ENCODE data around the gene TRIM74.
"Not testable (repeated sequence)": the region's sequence is repeated elsewhere in the genome, so short reads cannot be mapped to it uniquely, and the experiment has no call there.

TRIM74 gene

DNA sequence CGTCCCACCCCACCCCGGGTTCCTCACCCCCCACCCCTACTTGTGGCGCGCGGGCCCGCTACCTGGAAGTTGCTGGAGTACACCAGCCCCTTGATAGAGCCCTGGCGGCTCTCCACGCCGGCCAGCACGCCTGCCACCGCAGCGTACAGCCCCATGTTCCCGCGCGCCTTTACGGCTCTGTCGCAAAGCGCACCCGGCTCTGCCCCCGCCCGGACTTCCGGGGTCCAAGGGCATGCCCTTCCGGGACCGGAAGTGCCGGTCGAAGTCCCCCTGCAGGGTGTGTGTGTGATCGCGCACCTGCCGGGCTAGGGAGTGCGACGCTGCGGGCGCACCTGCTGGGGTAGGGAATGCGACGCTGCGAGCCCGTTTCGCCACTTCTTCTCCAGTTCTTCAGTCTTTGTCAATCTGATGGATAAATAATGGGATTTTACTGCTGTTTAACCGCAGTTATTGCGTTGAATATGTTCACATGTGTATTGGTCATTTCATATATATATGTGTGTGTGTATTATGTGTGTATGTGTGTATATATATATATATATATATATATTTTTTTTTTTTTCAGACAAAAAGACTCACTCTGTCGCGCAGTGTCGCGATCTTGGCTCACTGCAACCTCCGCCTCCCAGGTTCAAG, 14.6 kb downstream of the TRIM74 start:
- peak in 1 of 3 experiments; percentile 21 for DNase-seq

DNA sequence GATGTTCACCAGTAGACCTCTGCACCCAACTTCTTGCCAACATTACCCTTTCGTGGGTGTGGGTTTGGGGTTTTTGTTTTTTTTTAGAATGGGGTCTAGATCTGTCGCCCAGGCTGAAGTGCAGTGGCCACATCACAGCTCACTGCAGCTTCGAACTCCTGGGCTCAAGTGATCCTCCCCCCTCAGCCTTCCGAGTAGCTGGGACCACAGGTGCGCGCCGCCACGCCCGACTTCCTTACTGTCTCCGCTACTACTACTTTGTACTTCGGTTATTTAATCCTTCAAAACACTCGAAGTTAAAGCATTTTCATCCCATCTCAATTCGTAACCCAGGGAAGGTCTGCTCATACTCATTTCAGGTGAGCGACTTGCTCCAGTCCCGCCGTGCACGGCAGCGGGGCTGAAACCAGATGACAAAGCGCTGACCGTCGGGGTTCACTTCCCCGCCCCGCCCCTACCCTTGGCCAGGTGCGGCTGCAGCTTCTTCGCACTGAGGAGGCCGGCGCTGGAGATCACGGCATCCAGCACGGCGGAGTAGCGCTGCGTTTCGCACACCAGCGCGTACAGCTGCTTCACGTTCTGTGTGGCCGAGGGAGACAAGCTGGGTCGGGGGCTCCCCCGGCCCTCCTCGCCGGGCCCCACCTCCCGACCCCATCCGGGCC, 15.2 kb downstream of the TRIM74 start:
- DNase-seq: not testable (repeated sequence)

GRCh38 chr7:72950432-72950831, 18.8 kb downstream of the TRIM74 start:
- DNase-seq: not testable (repeated sequence)

GRCh38 chr7:72949686-72950085, 19.6 kb downstream of the TRIM74 start:
- DNase-seq: not testable (repeated sequence)

DNA sequence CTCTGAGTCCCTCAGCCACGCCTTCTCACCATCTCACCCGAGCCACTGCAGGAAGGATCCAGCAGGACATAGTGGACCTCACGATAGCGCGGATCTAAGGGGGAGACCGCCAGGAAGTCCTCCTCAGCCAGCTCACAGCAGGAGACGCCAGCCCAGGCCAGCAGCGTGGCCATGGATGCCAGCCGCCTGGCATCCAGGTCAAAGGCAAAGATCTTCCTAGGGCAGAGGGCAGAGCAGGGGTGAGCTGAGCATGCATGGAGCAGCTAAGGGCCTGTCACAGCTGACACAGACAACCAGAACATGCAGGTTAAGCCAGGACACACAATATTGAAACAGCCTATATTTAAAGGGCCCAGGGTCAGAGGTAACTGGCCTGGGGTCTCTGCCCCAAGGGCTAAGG, 20.0 kb downstream of the TRIM74 start:
- DNase-seq: not testable (repeated sequence)

DNA sequence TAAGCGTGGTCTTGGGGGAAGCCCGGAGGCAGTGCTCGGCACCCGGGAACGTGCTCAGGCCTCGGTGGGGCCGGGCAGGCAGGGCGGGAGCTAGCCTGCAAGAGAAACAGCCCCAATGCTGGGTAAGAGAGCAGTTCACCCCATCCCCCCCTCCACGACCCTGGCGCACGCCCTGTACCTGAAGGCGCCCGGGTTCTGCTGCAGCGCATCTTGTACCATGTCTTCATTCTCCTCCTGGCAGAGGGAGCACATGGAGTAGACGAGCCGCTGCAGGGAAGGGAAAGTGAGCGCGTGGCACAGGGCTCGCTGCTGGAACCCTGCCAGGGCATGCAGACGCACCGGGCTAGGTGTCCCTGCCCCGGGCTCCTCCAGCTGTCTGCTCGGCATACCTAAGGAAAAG, 20.6 kb downstream of the TRIM74 start:
- DNase-seq: not testable (repeated sequence)

DNA sequence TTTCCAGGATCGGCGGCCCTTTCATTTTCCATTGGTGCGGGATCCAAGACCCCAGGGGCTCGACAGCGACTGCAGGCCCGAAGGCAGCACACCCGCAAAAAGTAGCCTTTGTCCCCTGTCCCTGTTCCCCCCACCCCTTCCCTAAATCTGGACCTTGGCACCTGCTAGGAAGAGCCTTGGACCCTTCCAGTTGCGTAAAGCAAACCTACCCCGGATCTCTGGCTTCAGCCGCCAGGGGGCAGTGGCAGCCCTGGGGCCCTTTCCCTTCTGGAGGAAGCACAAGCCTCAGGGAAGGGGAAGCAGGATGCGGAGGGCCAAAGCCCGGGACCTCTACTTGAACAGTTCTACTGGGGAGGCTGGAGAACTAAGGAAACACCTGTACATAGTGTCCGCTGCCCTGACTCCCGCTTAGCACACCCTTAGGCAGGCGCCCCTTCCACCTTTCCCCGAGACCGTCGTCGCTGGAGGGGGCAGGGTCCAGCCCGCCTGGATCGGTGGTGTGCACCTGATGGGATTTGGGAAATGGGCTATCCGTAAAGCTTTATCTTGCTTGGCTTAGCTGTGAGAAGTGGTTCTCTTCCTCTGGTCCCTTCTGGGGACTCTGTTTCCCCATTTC, 23.0 kb downstream of the TRIM74 start:
- not testable (repeated sequence) for DNase-seq

- DNase-seq: not testable (repeated sequence)
Measured at GRCh38 chr7:72945597-72945996, 23.7 kb downstream of the TRIM74 start.

DNA sequence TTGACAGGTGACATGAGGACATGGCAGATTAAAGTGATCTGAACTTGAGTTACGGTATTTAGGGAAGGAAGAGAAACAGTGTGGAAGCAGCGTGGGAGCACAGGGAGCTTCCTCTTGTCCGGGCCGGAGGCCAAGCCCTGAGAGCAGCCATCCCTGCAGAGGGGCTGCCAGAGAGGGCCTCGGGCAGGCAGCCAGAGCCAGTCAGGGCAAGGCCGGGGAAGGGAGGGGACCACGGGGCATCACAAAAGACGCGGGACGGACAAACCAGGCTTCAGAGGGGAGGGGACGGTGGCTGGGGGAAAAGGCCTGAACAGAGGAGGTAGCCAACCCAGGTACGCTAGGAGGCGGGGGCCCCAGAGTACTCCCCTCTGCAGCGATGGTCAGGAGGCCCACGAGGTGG, 24.3 kb downstream of the TRIM74 start:
- DNase-seq: not testable (repeated sequence)

GRCh38 chr7:72942956-72943355, 26.3 kb downstream of the TRIM74 start:
- DNase-seq: not testable (repeated sequence)

DNA sequence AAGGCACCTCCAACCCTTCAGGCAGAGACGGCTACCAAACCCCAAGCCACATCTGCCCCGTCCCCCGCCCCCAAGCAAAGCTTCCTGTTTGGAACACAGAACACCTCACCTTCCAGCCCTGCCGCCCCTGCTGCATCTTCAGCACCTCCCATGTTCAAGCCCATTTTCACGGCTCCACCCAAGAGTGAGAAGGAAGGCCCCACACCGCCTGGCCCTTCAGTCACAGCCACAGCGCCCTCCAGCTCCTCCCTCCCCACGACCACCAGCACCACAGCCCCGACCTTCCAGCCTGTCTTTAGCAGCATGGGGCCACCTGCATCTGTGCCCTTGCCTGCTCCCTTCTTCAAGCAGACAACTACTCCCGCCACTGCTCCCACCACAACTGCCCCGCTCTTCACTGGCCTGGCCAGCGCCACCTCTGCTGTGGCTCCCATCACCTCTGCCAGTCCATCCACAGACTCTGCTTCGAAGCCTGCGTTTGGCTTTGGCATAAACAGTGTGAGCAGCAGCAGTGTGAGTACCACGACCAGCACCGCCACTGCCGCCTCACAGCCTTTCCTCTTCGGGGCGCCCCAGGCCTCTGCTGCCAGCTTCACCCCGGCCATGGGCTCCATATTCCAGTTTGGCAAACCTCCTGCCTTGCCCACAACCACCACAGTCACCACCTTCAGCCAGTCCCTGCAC, 27.1 kb downstream of the TRIM74 start:
- not testable (repeated sequence) for DNase-seq

GRCh38 chr7:72928216-72928615, 41.0 kb downstream of the TRIM74 start:
- not testable (repeated sequence) for DNase-seq

- not testable (repeated sequence) for DNase-seq
Measured at GRCh38 chr7:72927791-72928190, 41.5 kb downstream of the TRIM74 start.

DNA sequence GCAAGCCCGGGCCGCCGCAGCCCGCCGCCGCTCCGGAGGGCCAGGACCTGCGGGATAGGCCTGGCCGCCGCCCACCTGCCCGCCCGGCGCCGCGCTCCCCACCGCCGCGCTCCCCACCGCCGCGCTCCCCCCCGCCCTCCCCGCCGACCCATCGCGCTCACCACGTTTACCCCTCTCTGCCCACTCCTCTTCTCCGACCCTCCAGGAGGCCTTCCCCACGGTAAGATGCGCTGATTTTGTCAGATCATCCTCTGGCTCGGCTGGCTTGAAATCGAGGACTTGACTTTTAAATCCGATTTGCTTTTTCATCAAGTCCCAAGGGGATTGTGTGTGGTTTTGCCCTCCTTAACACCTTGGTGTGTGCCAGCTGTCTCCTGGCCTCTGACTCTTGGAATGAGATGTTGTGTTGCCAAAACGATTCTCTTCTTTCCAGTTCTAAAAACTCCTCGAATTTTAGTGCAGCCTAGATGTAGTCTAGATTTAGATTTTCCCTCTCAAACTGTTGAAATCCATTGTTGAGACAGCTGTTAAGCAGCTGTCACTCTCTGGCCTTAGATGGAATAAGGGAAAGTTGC, 43.6 kb downstream of the TRIM74 start:
- DNase-seq: peak in 2 of 3 experiments; percentile 17 to 31

DNA sequence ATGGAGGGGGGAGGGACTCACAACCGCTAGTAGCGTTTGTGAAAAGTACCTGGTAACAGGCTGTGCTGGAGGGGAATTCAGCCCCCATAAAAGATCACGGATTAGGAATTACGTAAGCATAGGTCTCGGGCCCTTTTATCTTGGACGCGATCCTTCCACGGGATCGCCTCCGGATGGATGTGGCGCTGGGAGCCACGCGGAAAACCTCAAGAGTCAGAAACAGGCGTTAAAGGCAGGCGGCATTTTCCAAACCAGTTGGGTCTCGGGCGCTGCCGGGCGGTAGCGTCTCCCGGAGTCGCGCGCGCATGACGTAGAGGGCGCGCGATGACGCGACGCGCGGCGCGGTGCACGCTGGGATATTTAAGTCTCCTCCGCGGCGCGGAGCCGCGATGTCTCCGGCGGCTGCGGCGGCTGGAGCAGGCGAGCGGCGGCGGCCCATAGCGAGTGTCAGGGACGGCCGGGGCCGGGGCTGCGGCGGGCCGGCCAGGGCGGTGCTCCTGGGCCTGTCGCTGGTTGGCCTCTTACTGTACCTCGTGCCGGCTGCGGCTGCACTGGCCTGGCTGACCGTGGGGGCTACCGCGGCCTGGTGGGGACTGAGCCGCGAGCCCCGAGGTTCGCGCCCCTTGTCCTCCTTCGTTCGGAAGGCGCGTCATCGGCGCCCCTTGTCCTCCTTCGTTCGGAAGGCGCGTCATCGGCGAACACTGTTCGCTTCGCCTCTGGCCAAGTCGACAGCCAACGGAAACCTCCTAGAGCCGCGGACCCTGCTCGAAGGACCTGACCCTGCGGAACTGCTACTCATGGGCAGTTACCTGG, 44.3 kb downstream of the TRIM74 start, which contains the start of gene POM121:
Gene POM121 (plus strand): TSS at position 363 of the 813 bp plus-strand sequence. CDS start 27 bp downstream, at position 390.
- peak; percentile 91 to 95 (median 92) for DNase-seq

DNA sequence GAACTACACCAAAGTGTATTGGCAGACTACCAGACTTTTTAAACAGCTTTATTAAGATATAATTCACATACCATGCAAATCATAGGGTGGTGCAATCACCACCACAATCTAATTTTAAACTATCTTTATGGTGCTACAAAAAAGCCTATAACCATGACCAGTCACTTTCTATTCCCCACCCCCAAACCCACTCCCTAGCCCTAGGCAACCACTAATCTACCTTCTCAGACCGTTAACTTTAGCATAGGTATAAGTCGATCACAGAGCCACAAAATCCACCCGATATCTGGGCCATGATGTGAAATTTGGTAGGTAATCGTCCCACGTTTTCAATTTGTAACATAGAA, 44.9 kb downstream of the TRIM74 start:
- no peak for DNase-seq

DNA sequence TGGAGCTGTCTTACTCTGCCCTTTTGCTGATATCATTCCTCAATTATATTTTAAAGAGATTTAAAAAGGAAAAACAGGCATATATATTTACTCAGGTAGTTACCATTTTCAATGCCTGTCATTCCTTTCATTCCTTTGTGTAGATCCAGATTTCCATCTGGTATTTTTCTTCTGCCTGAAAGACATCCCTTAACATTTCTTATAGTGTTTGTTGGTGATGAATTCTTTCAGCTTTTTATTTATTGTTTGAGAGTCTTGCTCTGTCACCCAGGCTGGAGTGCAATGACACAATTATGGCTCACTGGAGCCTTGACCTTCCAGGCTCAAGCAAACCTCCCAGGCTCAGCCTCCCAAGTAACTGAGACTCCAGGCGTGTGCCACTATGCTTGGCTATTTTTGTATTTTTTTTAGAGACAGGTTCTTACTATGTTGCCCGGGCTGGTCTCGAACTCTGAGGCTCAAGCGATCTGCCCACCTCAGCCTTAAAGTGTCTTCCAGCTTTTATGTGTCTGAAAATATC, 50.0 kb downstream of the TRIM74 start:
- no peak for DNase-seq

DNA sequence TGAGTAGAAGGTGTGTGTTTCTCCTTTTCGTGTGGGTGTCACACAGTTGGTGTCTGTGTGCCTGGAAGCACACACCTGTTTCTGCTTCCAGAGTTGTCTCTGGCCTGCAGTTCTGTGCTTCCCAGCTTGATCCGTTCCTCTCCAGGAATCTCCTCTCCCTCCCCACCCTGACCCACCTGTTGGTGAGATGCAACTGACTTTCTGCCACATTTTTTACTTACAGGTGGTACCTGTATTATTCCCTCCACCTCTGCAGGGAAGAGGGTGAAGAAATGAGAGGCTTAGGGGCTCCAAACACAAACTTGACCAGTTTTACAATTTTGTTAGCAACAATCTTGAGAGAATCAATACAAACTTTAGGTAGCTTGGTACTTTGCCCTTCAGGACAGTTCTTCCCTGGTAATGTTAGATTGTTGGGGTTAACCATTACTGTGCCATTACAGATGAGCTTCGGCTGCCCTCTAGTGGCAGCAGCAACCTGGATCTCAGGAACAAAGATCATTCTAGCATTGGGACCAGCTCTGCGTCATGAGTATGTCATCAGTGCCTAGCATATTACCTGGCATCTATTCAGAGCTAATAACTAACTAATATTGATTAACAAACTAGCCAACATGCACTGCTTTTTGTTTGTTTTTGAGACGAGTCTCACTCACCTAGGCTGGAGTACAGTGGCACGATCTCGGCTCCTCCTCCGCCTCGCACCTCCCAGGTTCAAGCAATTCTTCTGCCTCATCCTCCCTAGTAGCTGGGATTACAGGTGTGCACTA, 54.3 kb downstream of the TRIM74 start:
- peak; percentile 28 to 66 (median 37) for DNase-seq

DNA sequence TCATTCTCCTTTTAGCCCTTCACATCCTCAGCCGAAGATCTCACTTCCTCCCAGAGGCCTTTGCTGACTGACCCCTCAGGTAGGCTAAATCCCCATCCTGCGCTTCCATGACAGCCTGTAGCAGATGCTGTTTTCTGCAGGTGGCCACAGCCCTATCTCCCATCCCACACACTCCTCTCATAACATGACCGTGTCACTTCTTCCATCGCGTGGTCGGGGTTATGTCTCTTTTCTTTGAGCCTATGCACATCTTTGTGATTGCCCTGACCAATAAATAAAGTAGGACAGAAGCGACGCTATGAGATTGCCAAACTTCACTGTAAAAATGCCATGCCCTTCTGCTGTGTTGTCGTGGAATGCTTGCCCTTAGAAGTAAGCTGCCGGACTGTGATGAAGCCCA, 55.5 kb downstream of the TRIM74 start:
- not testable (repeated sequence) for DNase-seq

DNA sequence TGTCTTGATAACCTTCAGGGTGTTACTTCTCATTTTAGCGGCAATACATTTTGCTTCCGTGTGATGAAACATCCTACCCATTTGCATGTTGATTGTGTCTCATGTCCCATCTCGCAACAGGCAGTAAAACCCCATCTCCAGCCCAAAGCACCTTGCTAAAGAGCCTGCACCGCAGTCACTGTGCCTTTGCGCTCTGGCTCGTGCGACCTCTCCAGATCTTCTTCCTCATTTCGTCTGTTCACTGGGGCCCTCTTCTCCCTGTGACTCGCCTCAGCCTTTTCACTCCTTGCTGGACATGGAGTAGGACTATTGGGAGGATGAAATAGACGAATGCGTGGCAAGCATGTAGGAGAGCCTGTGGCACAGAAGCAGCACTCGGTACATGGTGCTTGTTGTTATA, 57.9 kb downstream of the TRIM74 start:
- DNase-seq: not testable (repeated sequence)
